Panc1 (cell line): ENCODE data around the gene FARSB. TPM values are rescaled to one million over a fixed set of nuclear protein-coding genes. Genes with fewer than 3 reads are reported as not detected.

ENCODE experiments used
- ATAC-seq: fragments of 200-7000 bp; cut with Tn5 transposase; 2 replicates; pipeline ENCODE4 v1.9.1; 2020; ENCODE audit warnings: mild to moderate bottlenecking, moderate library complexity
- BruUV-seq: library from RNA; stranded (reverse); fragments of 400-500 nt; replicated peaks from 2 replicates; lab custom pipeline; 2021; lab: Mats Ljungman, UMichigan
- CTCF ChIA-PET: fragments of 300-600 bp; sonication (Branson Sonifier 250); formaldehyde crosslinking; loops from one replicate; lab custom pipeline; 2022; ENCODE audit warnings: antibody characterized with exemption; lab: Charles Lee
- POLR2A ChIA-PET: fragments of 300-600 bp; sonication (Branson Sonifier 250); formaldehyde crosslinking; loops from one replicate; lab custom pipeline; 2022; ENCODE audit warnings: antibody characterized with exemption; lab: Charles Lee
- DNase-seq: peaks from one replicate; pipeline ENCODE4 v3.0.0-alpha.2; 2010; ENCODE audit warnings: low read depth, low spot score
- H3K27ac ChIP-seq: 2 replicates; pipeline ENCODE4 v1.5.1; 2011; ENCODE audit warnings: mild to moderate bottlenecking, low read length, inconsistent platforms
- H3K27me3 ChIP-seq: fragments of 200-500 bp; sonication (Bioruptor generic); 2 replicates; pipeline ENCODE4 v1.6.0; 2014; ENCODE audit warnings: low read length, inconsistent platforms; ENCODE audit not compliant: control insufficient read depth, insufficient read depth
- H3K36me3 ChIP-seq: fragments of 200-500 bp; sonication (Bioruptor generic); 2 replicates; pipeline ENCODE4 v1.5.1; 2014; ENCODE audit warnings: inconsistent platforms, mild to moderate bottlenecking, low read length, moderate library complexity; ENCODE audit not compliant: control insufficient read depth, insufficient read depth
- H3K4me1 ChIP-seq: 2 replicates; pipeline ENCODE4 v1.5.1; 2011; ENCODE audit warnings: inconsistent platforms, mild to moderate bottlenecking, low read length, moderate library complexity; ENCODE audit not compliant: control insufficient read depth, insufficient read depth
- H3K4me3 ChIP-seq, 2 experiments: 2 replicates each; pipeline ENCODE4 v1.5.1; 2011 to 2012; ENCODE audit warnings: low read depth in 2 of 2, low read length in 2 of 2, mild to moderate bottlenecking in 2 of 2, inconsistent platforms in 1 of 2, moderate library complexity in 1 of 2
- H3K9me3 ChIP-seq: fragments of 200-500 bp; sonication (Bioruptor generic); 2 replicates; pipeline ENCODE4 v1.5.1; 2014; ENCODE audit warnings: low read depth, mild to moderate bottlenecking, inconsistent platforms, low read length, moderate library complexity; ENCODE audit not compliant: control insufficient read depth, insufficient read depth
- POLR2AphosphoS5 ChIP-seq: IDR thresholded peaks from 2 replicates; pipeline ENCODE4 v1.6.1; 2012; ENCODE audit warnings: mild to moderate bottlenecking, low read depth, low read length, moderate library complexity
- SIN3A ChIP-seq: IDR thresholded peaks from 2 replicates; pipeline ENCODE4 v1.6.1; 2012; ENCODE audit warnings: low read depth, mild to moderate bottlenecking, low read length, moderate library complexity, borderline replicate concordance; ENCODE audit not compliant: insufficient read depth
- TCF7L2 ChIP-seq: IDR thresholded peaks from 2 replicates; pipeline ENCODE4 v1.6.1; 2011; ENCODE audit warnings: mild to moderate bottlenecking, low read depth, low read length, inconsistent platforms
- in situ Hi-C: cut with HindIII; loops from 2 replicates; pipeline ENCODE4 v1.10.0; 2016; ENCODE audit warnings: low sequenced_read_pairs, low pct_unique_long_range_greater_than_20kb
- intact Hi-C: fragments of 100-400 bp; cut with micrococcal nuclease; formaldehyde crosslinking; loops from one replicate; pipeline ENCODE4 v1.10.0; 2022; ENCODE audit not compliant: unreplicated experiment
- total RNA-seq: library from RNA; stranded (reverse); gene quantifications from one replicate; pipeline ENCODE4 v1.2.1, GENCODE V29; 2021; ENCODE audit not compliant: unreplicated experiment
- TF ChIP-seq, protein P1 (sequence below): fragments of 450-650 bp; IDR thresholded peaks from 2 replicates; pipeline ENCODE4 v1.5.1; 2017; ENCODE audit warnings: mild to moderate bottlenecking
- TF ChIP-seq, protein P2 (sequence below), 2 experiments: IDR thresholded peaks; 2 replicates each; pipeline ENCODE4 v1.6.1; 2011 to 2012; ENCODE audit warnings: low read depth in 2 of 2, control low read depth in 1 of 2, low read length in 1 of 2, mild to moderate bottlenecking in 1 of 2, moderate library complexity in 1 of 2; ENCODE audit not compliant: insufficient read depth in 1 of 2

FARSB gene
- total RNA-seq, 1 experiment from 2014 or later = 31.6 TPM

GRCh38 chr2:222656526-222657446 is 894 bp upstream of the FARSB start:
- H3K27me3 ChIP-seq = no peaks in the 10 kb centered on the region
- ATAC-seq = peak; percentile 47
- BruUV-seq = TSS peak; percentile 97
- DNase-seq = no peak
- POLR2A ChIA-PET = no interaction called here
- TF ChIP-seq, protein P1, sequence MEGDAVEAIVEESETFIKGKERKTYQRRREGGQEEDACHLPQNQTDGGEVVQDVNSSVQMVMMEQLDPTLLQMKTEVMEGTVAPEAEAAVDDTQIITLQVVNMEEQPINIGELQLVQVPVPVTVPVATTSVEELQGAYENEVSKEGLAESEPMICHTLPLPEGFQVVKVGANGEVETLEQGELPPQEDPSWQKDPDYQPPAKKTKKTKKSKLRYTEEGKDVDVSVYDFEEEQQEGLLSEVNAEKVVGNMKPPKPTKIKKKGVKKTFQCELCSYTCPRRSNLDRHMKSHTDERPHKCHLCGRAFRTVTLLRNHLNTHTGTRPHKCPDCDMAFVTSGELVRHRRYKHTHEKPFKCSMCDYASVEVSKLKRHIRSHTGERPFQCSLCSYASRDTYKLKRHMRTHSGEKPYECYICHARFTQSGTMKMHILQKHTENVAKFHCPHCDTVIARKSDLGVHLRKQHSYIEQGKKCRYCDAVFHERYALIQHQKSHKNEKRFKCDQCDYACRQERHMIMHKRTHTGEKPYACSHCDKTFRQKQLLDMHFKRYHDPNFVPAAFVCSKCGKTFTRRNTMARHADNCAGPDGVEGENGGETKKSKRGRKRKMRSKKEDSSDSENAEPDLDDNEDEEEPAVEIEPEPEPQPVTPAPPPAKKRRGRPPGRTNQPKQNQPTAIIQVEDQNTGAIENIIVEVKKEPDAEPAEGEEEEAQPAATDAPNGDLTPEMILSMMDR = no peak
- TF ChIP-seq POLR2AphosphoS5 = no peak
- TF ChIP-seq SIN3A = no peak
- no peak for TF ChIP-seq TCF7L2
- TF ChIP-seq, protein P2, sequence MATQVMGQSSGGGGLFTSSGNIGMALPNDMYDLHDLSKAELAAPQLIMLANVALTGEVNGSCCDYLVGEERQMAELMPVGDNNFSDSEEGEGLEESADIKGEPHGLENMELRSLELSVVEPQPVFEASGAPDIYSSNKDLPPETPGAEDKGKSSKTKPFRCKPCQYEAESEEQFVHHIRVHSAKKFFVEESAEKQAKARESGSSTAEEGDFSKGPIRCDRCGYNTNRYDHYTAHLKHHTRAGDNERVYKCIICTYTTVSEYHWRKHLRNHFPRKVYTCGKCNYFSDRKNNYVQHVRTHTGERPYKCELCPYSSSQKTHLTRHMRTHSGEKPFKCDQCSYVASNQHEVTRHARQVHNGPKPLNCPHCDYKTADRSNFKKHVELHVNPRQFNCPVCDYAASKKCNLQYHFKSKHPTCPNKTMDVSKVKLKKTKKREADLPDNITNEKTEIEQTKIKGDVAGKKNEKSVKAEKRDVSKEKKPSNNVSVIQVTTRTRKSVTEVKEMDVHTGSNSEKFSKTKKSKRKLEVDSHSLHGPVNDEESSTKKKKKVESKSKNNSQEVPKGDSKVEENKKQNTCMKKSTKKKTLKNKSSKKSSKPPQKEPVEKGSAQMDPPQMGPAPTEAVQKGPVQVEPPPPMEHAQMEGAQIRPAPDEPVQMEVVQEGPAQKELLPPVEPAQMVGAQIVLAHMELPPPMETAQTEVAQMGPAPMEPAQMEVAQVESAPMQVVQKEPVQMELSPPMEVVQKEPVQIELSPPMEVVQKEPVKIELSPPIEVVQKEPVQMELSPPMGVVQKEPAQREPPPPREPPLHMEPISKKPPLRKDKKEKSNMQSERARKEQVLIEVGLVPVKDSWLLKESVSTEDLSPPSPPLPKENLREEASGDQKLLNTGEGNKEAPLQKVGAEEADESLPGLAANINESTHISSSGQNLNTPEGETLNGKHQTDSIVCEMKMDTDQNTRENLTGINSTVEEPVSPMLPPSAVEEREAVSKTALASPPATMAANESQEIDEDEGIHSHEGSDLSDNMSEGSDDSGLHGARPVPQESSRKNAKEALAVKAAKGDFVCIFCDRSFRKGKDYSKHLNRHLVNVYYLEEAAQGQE (IDR thresholded peaks at IDR 0.05; ENCODE audit: insufficient read depth in 1 of 2, low read depth in 2 of 2, low read length in 1 of 2) = no peak
- CTCF ChIA-PET = no interaction called here
- H3K27ac ChIP-seq = peak overlapping the region; percentile 99
- H3K9me3 ChIP-seq = no peaks in the 10 kb centered on the region
- peak overlapping the region; percentile 94 to 99 for H3K4me3 ChIP-seq
- peaks cover 3% of the 10 kb centered on the region; the same call in 1 of the 2 replicates for H3K36me3 ChIP-seq
- peaks cover 15% of the 10 kb centered on the region; the same call in 1 of the 2 replicates for H3K4me1 ChIP-seq
- intact Hi-C loops (no loop called here), in situ Hi-C loops (no loop called here)

DNA sequence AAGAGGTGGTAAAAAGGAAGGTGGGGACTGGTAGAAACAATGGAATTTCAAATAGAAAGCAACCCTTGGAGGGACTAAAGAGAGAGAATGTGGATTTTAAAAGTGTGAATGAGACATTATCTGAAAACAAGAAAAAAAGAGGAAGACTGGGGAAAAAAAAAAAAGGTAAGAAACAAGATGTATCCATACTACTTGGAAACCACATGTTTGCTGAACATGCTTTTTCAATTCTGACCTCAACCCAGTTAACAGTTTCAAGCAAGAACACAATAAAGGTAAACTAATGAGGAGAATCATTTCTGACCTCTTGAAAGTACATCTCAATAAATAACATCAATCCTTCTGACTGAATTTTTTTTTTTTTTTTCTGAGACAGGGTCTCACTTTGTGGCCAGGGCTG is 2.6 kb downstream of the FARSB start:
- no TSS peak for BruUV-seq
- POLR2A ChIA-PET = interaction anchor here (0.7 kb wide), 2 partner anchors 76 to 327 kb away, joined by 4 to 7 read pairs; no protein-coding TSS in a partner anchor
- CTCF ChIA-PET = no interaction called here
- in situ Hi-C loops = no loop called here
- no peak for ATAC-seq
- H3K27ac ChIP-seq = no peak overlapping the region
- intact Hi-C loops = no loop called here
- TF ChIP-seq SIN3A (no peak), TCF7L2 (no peak)
- TF ChIP-seq, protein P2 (IDR thresholded peaks at IDR 0.05; ENCODE audit: insufficient read depth in 1 of 2, low read depth in 2 of 2, low read length in 1 of 2) = no peak
- TF ChIP-seq, protein P1 = no peak
- H3K27me3 ChIP-seq = no peaks in the 10 kb centered on the region
- H3K4me1 ChIP-seq = peaks cover 15% of the 10 kb centered on the region; the same call in 1 of the 2 replicates
- DNase-seq = no peak
- no peaks in the 10 kb centered on the region for H3K9me3 ChIP-seq
- H3K36me3 ChIP-seq = peaks cover 12% of the 10 kb centered on the region
- no peak overlapping the region for H3K4me3 ChIP-seq
